ENCODE results near the gene KDM4F. TPM values are rescaled to one million over a fixed set of nuclear protein-coding genes. Genes with fewer than 3 reads are reported as not detected.

KDM4F gene
- total RNA-seq, 1 experiment from 2014 or later: not detected

GRCh38 chr11:95068549-95068948, 19.3 kb downstream of the KDM4F start:
- RAD21 ChIA-PET (ENCODE audit: low non-redundant PET in 1 of 2, low total read pairs in 2 of 2, uncharacterized antibody in 2 of 2, unreplicated experiment in 2 of 2): interaction anchor here (0.7 to 1.1 kb wide), 2 partner anchors 82 kb away, joined by 3 read pairs; no protein-coding TSS in a partner anchor
- ATAC-seq (peak; percentile 62), DNase-seq (ENCODE audit: low read depth, low spot score) (peak; percentile 94)
- Histone ChIP-seq H3K79me2 (ENCODE audit: insufficient read depth, low read length) (peaks cover 26% of the 10 kb centered on the region), H3K4me1 (ENCODE audit: control insufficient read depth in 1 of 2, insufficient read depth in 2 of 2, low read length in 2 of 2) (peaks cover 19 to 28% of the 10 kb centered on the region in 2 experiments), H2AFZ (ENCODE audit: low read depth, low read length, poor library complexity, severe bottlenecking) (no peak overlapping the region), H3K9me3 (ENCODE audit: control insufficient read depth in 1 of 2, insufficient read depth in 1 of 2, low read depth in 1 of 2, low read length in 2 of 2) (no peaks in the 10 kb centered on the region), H3K27me3 (ENCODE audit: insufficient read depth, low read length) (no peaks in the 10 kb centered on the region), H3K27ac (ENCODE audit: low read depth, low read length) (peak overlapping the region; percentile 96; the same call in 1 of the 2 replicates), H3K4me3 (replicated peaks in 1 of 2; ENCODE audit: low read depth in 1 of 2, low read length in 2 of 2) (peak overlapping the region; percentile 69 to 84), H3K9me2 (ENCODE audit: insufficient read depth) (no peaks in the 10 kb centered on the region), H3K9ac (ENCODE audit: low read length) (peak overlapping the region; percentile 79), H4K20me1 (ENCODE audit: insufficient read depth) (no peaks in the 10 kb centered on the region), H3K4me2 (ENCODE audit: low read length) (peak overlapping the region; percentile 79), H3K36me3 (ENCODE audit: control insufficient read depth in 1 of 2, insufficient read depth in 2 of 2, low read length in 2 of 2) (no peaks in the 10 kb centered on the region)
- no TSS peak for BruUV-seq (replicated peaks)
- CTCF ChIA-PET: interaction anchor here (0.7 to 3.4 kb wide), 8 partner anchors 23 to 445 kb away, joined by 3 to 23 read pairs (median 4); partner anchors contain the start of genes CWC15 and ENDOD1
- POLR2A ChIA-PET: interaction anchor here (1.4 to 3.1 kb wide), 5 partner anchors 16 to 82 kb away, joined by 4 to 28 read pairs (median 7); partner anchors contain the start of gene ENDOD1
- intact Hi-C loops (cut with micrococcal nuclease): loop anchor here (2.0 to 5.0 kb wide), 6 partner anchors 24 to 1359 kb away; partner anchors contain the start of gene FAM76B
- TF ChIP-seq POLR2A (IDR thresholded peaks at IDR 0.05; ENCODE audit: borderline replicate concordance, extremely low read depth, insufficient read depth, insufficient read length): peak; percentile 73
- TF ChIP-seq CBX3 (IDR thresholded peaks at IDR 0.05; ENCODE audit: low read depth): no peak
- TF ChIP-seq EGR1 (IDR thresholded peaks at IDR 0.05; ENCODE audit: low read depth): no peak
- no peak for TF ChIP-seq EZH2 (IDR thresholded peaks at IDR 0.05)
- peak; percentile 40; the same call in 1 of the 2 replicates for TF ChIP-seq ZFX (IDR thresholded peaks at IDR 0.05)
- TF ChIP-seq ZNF274 (IDR thresholded peaks at IDR 0.05; ENCODE audit: low read depth, low read length): no peak
- TF ChIP-seq, protein P1, sequence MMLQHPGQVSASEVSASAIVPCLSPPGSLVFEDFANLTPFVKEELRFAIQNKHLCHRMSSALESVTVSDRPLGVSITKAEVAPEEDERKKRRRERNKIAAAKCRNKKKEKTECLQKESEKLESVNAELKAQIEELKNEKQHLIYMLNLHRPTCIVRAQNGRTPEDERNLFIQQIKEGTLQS (IDR thresholded peaks at IDR 0.05): no peak
- TF ChIP-seq, protein P2, sequence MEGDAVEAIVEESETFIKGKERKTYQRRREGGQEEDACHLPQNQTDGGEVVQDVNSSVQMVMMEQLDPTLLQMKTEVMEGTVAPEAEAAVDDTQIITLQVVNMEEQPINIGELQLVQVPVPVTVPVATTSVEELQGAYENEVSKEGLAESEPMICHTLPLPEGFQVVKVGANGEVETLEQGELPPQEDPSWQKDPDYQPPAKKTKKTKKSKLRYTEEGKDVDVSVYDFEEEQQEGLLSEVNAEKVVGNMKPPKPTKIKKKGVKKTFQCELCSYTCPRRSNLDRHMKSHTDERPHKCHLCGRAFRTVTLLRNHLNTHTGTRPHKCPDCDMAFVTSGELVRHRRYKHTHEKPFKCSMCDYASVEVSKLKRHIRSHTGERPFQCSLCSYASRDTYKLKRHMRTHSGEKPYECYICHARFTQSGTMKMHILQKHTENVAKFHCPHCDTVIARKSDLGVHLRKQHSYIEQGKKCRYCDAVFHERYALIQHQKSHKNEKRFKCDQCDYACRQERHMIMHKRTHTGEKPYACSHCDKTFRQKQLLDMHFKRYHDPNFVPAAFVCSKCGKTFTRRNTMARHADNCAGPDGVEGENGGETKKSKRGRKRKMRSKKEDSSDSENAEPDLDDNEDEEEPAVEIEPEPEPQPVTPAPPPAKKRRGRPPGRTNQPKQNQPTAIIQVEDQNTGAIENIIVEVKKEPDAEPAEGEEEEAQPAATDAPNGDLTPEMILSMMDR (IDR thresholded peaks at IDR 0.05 in 2 of 3, conservative IDR thresholded peaks at IDR 0.05 in 1 of 3; ENCODE audit: borderline replicate concordance in 1 of 3, insufficient read depth in 1 of 3, low read depth in 2 of 3, low read length in 2 of 3): no peak
- no peak for TF ChIP-seq EZH2phosphoT487 (IDR thresholded peaks at IDR 0.05; ENCODE audit: borderline replicate concordance)
- no peak for TF ChIP-seq TCF7L2 (IDR thresholded peaks at IDR 0.05; ENCODE audit: borderline replicate concordance, extremely low read depth, insufficient read depth, insufficient read length)
- peak; percentile 91 for TF ChIP-seq SIN3A (IDR thresholded peaks at IDR 0.05; ENCODE audit: low read depth)
- peak; percentile 59 for TF ChIP-seq SRF (IDR thresholded peaks at IDR 0.05; ENCODE audit: low read depth)
- TF ChIP-seq RAD21 (IDR thresholded peaks at IDR 0.05; ENCODE audit: low read depth): no peak; the same call in 1 of the 2 replicates
- TF ChIP-seq, protein P3, sequence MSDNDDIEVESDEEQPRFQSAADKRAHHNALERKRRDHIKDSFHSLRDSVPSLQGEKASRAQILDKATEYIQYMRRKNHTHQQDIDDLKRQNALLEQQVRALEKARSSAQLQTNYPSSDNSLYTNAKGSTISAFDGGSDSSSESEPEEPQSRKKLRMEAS (IDR thresholded peaks at IDR 0.05): peak; percentile 92
- peak; percentile 88 for TF ChIP-seq SP1 (IDR thresholded peaks at IDR 0.05; ENCODE audit: low read depth)
- TF ChIP-seq, protein P4, sequence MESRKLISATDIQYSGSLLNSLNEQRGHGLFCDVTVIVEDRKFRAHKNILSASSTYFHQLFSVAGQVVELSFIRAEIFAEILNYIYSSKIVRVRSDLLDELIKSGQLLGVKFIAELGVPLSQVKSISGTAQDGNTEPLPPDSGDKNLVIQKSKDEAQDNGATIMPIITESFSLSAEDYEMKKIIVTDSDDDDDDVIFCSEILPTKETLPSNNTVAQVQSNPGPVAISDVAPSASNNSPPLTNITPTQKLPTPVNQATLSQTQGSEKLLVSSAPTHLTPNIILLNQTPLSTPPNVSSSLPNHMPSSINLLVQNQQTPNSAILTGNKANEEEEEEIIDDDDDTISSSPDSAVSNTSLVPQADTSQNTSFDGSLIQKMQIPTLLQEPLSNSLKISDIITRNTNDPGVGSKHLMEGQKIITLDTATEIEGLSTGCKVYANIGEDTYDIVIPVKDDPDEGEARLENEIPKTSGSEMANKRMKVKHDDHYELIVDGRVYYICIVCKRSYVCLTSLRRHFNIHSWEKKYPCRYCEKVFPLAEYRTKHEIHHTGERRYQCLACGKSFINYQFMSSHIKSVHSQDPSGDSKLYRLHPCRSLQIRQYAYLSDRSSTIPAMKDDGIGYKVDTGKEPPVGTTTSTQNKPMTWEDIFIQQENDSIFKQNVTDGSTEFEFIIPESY (IDR thresholded peaks at IDR 0.05; ENCODE audit: extremely low read depth, insufficient replicate concordance, low read length): no peak
- TF ChIP-seq REST (IDR thresholded peaks at IDR 0.05; ENCODE audit: low read depth): no peak
- TF ChIP-seq POLR2AphosphoS5 (IDR thresholded peaks at IDR 0.05; ENCODE audit: low read depth, low read length): peak; percentile 95
- peak; percentile 87 for TF ChIP-seq ELF1 (IDR thresholded peaks at IDR 0.05; ENCODE audit: borderline replicate concordance, low read depth)
- peak; percentile 28; the same call in 1 of the 2 replicates for TF ChIP-seq FOSL1 (IDR thresholded peaks at IDR 0.05; ENCODE audit: low read depth)
- TF ChIP-seq CEBPB (IDR thresholded peaks at IDR 0.05; ENCODE audit: low read depth): no peak

Measured in HCT116 (cell line).